Brain pericyte (primary cell): ENCODE data around the gene TACR3.
"Not testable (repeated sequence)": the region's sequence is repeated elsewhere in the genome, so short reads cannot be mapped to it uniquely, and the experiment has no call there.

ENCODE experiments used
- DNase-seq: peaks from one replicate; pipeline ENCODE4 v3.0.0-alpha.2; 2012; ENCODE audit warnings: low read depth, low spot score

The TACR3 gene, protein sequence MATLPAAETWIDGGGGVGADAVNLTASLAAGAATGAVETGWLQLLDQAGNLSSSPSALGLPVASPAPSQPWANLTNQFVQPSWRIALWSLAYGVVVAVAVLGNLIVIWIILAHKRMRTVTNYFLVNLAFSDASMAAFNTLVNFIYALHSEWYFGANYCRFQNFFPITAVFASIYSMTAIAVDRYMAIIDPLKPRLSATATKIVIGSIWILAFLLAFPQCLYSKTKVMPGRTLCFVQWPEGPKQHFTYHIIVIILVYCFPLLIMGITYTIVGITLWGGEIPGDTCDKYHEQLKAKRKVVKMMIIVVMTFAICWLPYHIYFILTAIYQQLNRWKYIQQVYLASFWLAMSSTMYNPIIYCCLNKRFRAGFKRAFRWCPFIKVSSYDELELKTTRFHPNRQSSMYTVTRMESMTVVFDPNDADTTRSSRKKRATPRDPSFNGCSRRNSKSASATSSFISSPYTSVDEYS

DNA sequence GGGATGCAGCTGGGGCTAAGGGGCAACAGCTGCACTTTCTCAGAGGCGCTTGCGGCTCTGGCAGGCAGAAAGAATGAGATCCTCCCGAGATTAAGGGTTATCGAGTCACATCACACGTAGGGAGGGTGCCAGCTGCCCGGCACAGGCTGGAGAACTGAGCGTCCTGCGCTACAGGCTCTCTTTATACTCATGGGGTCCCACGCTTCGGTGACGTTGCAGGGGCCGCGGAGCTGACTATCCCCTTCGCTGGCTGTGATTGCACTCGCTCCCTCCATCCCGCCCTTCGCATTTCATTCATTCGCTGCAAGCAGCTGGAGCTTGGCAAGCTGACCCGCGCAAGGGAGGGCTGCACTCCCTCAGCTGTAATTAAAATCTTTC is at the start of gene TACR3:
TACR3 (minus strand) TSS at position 156 of the 378 bp plus-strand sequence. CDS start 310 bp downstream, outside the sequence.
- DNase-seq, result no peak

DNA sequence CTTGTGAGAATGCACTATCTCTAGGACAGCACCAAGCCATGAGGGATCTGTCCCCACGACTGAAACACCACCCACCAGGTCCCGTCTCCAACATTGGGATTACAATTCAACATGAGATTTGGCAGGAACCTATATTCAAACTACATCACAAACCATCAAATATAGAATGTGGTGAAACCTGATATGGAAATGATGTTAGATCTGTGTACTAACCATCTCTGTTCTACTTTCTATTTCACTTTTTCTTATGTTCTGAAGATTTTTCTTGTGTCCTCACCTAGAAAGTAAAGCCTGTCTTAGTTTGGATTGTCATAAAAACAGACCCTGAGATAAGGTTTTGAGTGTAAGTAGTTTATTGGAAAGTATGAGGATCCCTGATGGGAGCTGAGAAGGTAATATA is 37.8 kb upstream of the TACR3 start:
- no peak for DNase-seq

DNA sequence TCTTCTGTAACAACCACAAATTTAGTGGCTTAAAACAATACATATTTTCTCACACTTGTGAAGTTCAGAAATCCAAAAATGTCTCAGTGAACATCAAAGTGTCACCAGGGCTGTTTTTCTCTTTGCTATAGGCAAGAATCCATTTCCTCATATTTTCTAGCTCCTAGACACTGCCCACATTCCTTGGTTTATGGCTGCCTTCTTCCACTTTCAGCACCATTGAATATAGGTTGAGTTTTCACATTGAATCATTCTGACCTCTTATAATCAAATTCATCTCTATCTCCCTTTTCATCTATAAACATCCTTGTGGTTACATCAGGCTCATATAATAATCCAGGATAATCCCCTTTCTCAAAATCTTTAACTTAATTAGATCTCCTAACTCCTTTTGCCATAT is 37.0 kb upstream of the TACR3 start:
- no peak for DNase-seq

DNA sequence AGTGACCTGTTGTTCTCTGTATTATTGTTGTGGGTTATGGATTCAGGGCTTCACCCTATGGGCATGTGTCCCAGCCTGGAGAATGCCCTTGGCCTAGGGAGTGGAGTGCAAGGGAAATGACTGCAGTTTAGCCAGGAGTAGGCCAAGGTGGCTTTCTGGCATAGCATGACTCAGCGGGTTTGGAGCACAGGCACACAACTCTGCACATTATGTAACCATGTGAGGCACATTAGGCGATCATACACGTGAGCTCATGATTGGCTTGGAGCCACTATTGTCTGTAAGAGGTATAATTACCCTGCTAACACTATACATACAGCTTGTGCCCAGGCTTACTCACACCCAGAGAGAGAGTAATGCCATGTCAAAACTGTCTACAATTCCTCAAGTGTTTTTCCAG is 35.1 kb upstream of the TACR3 start:
- DNase-seq, result no peak

DNA sequence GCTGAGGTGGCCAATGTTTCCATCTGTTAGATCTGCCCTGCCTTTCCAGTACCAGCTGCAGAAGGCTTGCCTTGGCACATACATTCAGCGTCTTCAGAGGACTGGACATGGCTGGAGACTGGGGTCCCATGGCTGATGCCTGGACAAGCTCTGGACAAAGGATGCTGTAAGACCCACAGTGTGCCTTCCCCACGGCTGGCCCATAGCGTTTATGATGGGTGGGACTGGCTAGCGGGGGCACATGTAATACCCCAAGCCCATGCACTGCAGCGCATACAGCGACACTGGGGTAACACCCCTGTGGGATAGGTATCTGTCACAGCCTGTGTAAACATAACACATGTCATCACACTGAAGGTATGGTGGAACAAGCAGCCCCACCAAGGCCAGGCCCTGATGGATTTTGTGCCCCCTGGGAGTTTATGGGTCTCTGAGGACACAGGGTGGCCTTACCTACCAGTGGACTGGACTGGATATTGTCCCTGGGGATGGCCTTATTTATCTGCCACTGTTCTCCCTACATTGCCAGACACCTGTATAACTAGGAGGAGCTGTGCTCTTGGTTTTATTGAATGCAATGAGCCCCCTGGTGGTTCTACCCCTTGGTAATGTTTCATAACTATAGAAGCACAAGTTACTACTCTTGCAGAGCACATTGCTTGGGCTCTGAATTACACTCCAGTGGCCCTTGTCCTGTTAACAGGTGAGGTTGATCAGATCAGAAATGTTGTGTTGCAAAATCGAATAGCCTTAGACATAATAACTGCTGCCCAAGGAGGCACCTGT is 34.3 kb upstream of the TACR3 start:
- no peak for DNase-seq

DNA sequence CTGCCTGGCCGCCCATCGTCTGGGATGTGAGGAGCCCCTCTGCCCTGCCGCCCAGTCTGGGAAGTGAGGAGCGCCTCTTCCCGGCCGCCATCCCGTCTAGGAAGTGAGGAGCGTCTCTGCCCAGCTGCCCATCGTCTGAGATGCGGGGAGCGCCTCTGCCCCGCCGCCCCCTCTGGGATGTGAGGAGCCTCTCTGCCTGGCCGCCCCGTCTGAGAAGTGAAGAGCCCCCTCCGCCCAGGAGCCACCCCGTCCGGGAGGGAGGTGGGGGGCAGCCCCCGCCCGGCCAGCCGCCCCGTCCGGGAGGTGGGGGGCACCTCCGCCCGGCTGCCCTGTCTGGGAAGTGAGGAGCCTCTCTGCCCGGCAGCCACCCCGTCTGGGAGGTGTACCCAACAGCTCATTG is 3.4 kb upstream of the TACR3 start:
- not testable (repeated sequence) for DNase-seq

DNA sequence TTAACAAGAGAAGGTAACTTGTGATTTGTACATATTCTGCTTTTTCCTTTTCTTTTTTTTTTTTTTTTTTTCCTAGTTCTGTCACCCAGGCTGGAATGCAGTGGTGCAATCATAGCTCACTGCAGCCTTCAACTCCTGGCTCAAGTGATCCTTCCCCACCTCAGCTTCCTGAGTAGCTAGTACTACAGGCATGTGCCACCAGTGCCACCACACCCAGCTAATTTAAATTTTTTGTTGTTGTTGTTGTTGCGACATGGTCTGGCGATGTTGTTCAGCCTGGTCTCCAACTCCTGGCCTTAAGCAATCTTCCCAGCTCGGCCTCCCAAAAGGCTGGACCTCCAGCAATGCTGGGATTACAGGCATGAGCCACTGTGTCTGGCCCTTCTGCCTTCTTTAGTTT is 1.5 kb upstream of the TACR3 start:
- no peak for DNase-seq

DNA sequence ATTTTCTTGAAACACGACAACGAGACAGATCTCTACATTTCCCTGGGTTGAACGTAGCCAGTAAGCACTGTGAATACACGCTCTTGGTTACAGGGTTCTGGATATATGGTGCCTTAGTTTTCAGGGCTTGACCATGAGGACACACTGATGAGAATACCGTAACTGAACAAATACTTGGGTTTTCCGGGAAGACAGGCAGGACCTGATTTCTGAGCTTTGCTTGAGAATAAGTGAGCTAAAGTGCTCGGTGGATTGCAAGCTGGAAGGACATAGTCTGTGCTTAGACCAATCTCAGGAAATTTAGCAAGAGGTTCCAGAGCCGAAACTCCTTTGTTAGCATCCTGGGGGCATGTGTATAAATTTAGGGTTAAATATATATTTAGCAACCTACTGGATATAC is 876 bp upstream of the TACR3 start:
- DNase-seq, result no peak

DNA sequence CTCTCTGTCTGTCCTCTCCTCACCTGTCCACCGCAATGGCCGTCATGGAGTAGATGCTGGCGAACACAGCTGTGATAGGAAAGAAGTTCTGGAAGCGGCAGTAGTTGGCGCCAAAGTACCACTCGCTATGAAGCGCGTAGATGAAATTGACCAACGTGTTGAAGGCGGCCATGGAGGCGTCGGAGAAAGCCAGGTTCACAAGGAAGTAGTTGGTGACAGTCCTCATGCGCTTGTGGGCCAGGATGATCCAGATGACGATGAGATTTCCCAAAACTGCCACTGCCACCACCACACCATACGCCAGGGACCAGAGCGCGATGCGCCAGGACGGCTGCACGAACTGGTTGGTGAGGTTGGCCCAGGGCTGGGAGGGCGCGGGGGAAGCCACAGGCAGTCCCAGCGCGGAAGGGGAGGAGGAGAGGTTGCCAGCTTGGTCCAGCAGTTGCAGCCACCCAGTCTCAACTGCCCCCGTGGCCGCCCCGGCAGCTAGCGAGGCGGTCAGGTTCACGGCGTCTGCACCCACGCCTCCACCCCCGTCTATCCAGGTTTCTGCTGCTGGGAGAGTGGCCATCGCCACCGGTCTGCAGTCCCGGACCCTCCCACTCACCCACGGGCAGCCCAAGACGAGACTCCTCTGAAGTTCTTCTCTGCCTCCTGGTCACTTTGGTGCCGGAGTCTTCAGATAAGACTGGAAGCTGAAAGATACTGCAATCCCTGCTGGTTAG is 518 bp downstream of the TACR3 start:
- no peak for DNase-seq

DNA sequence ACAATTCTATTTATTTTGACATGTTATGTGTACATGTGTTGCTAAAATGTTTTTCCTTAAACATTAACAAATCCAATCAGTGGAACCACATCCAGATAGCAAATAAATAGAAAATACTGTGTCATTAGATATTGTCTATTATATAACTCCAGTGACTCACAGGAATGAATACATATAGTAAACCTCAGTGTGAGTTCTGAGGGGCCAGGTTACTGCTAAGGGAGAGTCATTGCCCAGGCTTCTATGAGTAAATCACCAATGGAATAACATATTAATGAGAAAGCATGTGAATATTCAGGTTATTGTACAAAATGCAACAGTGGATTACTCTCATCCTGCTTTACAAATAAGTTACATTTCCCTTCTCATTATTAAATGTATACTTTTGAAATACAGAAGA is 27.2 kb downstream of the TACR3 start:
- DNase-seq, result no peak

DNA sequence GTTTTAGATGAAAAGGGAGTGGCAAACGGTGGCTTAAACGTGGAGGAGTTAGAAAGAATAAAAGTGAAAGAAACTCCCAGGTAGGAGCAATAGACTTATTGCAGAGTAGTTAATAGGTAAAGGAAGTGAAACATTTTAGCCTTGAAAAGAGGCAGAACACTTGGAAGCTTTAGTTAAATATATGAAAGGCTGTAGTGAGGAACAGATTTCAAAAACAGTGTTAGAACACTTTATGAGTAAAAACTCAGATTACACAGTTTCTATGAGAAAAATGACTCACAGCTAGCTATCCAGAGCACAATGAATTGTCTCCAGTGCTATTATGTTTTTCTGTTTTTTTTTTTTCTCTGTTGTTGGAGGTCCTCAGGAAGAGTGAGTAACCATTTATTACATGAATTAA is 45.8 kb downstream of the TACR3 start:
- DNase-seq, result no peak

DNA sequence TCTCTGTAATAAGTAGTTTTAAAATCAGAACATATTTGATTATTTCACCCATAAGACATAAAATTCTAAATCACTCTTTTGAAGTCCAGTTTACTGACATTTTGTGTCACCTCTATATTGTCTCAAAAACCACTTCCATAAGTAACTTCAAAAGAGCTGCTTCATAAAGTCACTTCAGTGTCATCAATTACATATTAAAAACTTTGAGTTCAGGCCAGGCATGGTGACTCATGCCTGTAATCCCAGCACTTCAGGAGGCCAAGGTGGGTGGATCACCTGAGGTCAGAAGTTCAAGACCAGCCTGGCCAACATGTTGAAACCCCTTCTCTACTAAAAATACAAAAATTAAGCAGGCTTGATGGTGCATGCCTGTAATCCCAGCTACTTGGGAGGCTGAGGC is 53.0 kb downstream of the TACR3 start:
- not testable (repeated sequence) for DNase-seq

DNA sequence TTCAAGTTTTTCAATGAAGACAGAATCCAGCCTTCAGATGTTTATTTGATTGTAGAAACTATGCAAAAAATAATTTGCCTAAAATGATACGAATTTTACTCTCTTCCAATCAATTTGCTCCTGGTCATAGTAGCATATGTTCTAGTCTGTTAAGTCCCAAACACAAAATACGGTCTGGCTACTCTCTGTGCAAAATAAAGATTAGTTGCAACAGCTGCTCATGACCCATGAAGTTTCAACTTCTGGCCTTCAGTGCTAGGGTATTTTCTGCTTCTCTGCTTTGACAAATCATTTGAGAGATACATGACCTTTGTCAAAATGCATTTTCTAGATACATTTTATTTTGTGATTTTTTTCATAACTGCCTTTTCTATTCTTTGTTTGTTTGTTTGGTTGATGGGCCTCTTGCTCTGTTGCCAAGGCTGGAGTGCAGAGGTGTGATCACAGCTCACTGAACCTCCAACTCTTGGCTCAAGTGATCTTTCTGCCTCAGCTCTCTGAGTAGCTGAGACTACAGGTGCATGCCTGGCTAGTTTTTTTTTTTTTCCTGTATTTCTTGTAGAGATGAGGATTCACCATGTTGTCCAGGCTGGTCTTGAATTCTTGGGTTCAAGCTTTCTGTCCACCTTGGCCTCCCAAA is 55.2 kb downstream of the TACR3 start:
- DNase-seq, result no peak

DNA sequence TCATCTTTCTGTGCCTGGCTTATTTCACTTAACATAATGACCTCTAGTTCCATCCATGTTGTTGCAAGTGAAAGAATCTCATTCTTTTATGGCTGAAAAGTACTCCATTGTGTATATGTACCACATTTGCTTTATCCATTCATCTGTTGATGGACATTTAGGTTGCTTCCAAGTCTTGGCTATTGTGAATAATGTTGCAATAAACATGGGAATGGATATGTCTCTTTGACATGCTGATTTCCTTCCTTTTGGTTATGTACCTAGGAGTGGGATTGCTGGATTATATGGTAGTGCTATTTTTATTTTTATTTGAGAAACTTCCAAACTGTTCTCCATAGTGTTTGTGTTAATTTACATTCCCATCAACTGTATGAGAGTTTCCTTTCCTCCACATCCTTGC is 71.2 kb downstream of the TACR3 start:
- DNase-seq, result no peak

DNA sequence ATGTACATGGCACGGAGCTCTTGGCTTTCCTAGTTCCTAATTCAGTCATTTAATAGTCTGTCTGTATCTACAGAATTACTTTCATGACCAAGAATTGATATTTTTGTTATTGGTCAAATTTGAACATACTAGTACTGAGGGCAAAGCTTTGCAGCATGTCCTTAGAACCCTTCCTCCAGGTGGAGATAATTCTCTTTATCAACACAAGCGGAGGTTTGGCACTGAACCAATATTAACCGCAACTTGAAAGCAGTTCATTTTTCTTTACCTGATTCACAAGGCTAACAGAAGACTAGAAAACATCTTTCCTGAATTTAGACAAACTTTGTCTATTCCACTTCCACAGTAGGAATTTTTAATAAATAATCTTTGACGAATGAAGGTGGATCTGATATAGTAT is 73.8 kb downstream of the TACR3 start:
- DNase-seq, result no peak

DNA sequence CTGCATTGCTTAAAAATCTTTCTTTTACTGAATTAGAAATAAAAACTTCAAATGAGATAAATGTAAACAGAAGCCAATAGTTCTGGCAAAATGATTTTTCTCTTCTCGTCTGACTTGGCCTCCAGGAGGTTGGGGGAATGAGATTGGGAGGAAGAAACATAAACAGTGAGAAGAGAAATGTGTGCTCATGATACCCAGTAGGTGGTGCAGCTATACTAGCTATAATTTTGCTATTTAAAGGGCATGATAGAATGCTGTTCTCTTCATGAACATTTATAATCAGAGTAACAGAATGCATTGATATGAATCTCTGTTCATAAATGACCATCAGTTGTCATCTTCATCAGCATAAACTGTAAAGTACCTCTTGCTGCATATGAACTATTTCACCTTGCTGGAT is 85.5 kb downstream of the TACR3 start:
- DNase-seq, result no peak

DNA sequence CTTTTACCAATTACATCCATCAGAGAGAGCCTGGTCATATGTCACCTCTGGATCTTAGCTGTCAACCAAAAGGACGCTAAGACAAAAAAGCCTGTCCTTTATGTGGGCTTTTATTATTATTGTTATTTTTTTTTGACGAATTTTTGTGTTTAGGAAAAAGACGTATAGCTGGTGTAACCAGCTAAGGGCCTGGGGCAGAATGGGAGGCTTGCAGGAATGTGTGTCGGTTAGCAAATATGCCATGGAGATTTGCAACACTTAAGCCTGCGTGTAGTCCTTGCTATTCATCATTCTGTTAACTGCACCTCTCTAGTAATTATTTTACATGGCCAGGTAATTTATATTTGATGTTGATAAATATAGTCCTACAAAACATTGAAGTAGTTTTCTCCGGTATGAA is 93.5 kb downstream of the TACR3 start:
- no peak for DNase-seq

DNA sequence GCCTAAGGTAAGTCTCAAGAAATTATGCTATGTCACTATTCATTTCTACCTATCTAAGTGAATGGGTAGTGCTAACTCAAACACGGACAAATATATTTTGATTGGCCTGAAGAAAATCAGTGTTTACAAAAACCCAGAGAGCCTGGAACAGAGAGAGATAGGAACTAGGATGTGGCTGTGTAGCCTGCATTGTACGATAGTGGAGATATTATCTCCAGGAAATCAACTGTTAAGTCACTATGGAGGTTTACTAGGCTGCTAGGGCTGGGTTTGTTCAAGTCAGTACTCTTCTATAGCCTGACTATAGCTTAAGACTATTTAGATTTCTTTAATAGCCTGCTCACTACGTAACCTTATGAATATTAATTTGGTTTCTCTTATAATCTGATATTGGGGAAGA is 127.9 kb downstream of the TACR3 start:
- no peak for DNase-seq

DNA sequence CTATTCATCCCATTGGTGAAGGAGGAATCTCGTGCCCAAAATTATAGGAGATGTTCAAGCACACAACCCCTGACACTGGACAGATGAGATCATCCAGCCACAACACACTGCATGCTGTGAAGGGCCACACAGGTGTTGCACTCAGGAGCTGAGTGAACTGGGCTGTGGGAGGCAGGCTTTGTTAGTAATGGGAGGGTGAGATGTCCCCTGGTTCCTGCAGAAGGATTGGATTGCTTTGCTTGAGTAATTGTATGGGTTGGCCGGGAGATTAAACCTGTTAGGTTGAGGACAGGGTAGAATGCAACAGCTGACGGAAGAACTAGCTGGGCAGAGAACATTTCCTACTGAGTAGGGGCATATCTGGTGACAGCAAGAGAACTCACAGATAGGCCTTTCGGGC is 152.2 kb downstream of the TACR3 start:
- no peak for DNase-seq

DNA sequence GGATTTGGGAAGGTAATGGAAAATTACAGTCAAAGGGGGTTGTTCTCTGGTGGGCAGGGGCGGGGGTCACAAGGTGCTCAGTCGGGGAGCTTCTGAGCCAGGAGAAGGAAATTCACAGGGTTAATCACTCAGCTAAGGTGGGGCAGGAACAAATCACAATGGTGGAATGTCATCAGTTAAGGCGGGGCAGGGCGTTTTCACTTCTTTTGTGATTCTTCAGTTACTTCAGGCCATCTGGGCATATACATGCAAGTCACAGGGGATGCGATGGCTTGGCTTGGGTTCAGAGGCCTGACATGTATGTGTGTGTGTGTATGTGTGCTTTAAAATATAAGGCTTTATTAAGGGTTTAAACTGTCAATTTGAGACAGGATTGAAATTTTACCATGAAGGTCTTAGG is 160.6 kb downstream of the TACR3 start:
- DNase-seq, result not testable (repeated sequence)
